NB4 (cell line): ENCODE measurements around the gene TJP1.

Experiments used
- DNase-seq: peaks from one replicate; pipeline ENCODE4 v3.0.0; 2010; ENCODE audit warnings: low read depth
- H3K4me3 ChIP-seq: one replicate; pipeline ENCODE4 v1.5.1; 2011; ENCODE audit warnings: mild to moderate bottlenecking, low read depth, low read length, moderate library complexity
- CTCF ChIP-seq: IDR thresholded peaks from one replicate; pipeline ENCODE4 v1.5.1; 2012; ENCODE audit warnings: low read depth, low read length
- MAX ChIP-seq: IDR thresholded peaks from 2 replicates; pipeline ENCODE4 v1.6.1; 2011; ENCODE audit warnings: low read depth, low read length
- MYC ChIP-seq: IDR thresholded peaks from 2 replicates; pipeline ENCODE4 v1.6.1; 2011; ENCODE audit warnings: low read depth, low read length
- POLR2A ChIP-seq: IDR thresholded peaks from 2 replicates; pipeline ENCODE4 v1.6.1; 2011; ENCODE audit warnings: mild to moderate bottlenecking; ENCODE audit not compliant: insufficient read length; ENCODE audit errors: extremely low read depth

The TJP1 gene

GRCh38 chr15:29776859-29777258 lies 45.4 kb downstream of the TJP1 start:
- no peak for TF ChIP-seq CTCF
- no peak for TF ChIP-seq MYC
- no peak for TF ChIP-seq POLR2A
- TF ChIP-seq MAX: no peak
- no peak overlapping the region for H3K4me3 ChIP-seq
- no peak for DNase-seq

GRCh38 chr15:29774900-29775299 lies 47.4 kb downstream of the TJP1 start:
- TF ChIP-seq MYC: no peak
- no peak for TF ChIP-seq MAX
- no peak for TF ChIP-seq POLR2A
- no peak for TF ChIP-seq CTCF
- DNase-seq: no peak
- H3K4me3 ChIP-seq: no peak overlapping the region

- no peak for TF ChIP-seq MYC
- TF ChIP-seq CTCF: no peak
- TF ChIP-seq MAX: no peak
- TF ChIP-seq POLR2A: no peak
- H3K4me3 ChIP-seq: no peak overlapping the region
- no peak for DNase-seq
These were observed 48.5 kb downstream of the TJP1 start for GRCh38 chr15:29773816-29774215.

GRCh38 chr15:29773000-29773399 lies 49.3 kb downstream of the TJP1 start:
- H3K4me3 ChIP-seq: no peak overlapping the region
- TF ChIP-seq MYC: no peak
- TF ChIP-seq POLR2A: no peak
- TF ChIP-seq CTCF: no peak
- TF ChIP-seq MAX: no peak
- no peak for DNase-seq

GRCh38 chr15:29770796-29771195 lies 51.5 kb downstream of the TJP1 start:
- no peak for TF ChIP-seq MYC
- TF ChIP-seq MAX: no peak
- no peak for TF ChIP-seq POLR2A
- TF ChIP-seq CTCF: no peak
- DNase-seq: no peak
- no peak overlapping the region for H3K4me3 ChIP-seq
